HUES48 (cell line): ENCODE results near the gene ERN2.

ENCODE experiments used
- H3K27ac ChIP-seq: one replicate; pipeline ENCODE4 v1.7.0; 2013; ENCODE audit warnings: low read depth, low read length, inconsistent platforms
- H3K27me3 ChIP-seq: 2 replicates; pipeline ENCODE4 v1.6.1; 2013; ENCODE audit warnings: mild to moderate bottlenecking, low read length; ENCODE audit not compliant: control insufficient read depth, insufficient read depth
- H3K36me3 ChIP-seq: 2 replicates; pipeline ENCODE4 v1.6.1; 2013; ENCODE audit warnings: low read length; ENCODE audit not compliant: control insufficient read depth, insufficient read depth
- H3K4me1 ChIP-seq: 2 replicates; pipeline ENCODE4 v1.6.1; 2013; ENCODE audit warnings: mild to moderate bottlenecking, low read length; ENCODE audit not compliant: control insufficient read depth, insufficient read depth
- H3K4me3 ChIP-seq: 2 replicates; pipeline ENCODE4 v1.5.1; 2013; ENCODE audit warnings: mild to moderate bottlenecking, low read depth, low read length
- H3K9ac ChIP-seq: 2 replicates; pipeline ENCODE4 v1.6.1; 2013; ENCODE audit warnings: mild to moderate bottlenecking, low read depth, low read length, moderate library complexity
- H3K9me3 ChIP-seq: 2 replicates; pipeline ENCODE4 v1.6.1; 2013; ENCODE audit warnings: low read length; ENCODE audit not compliant: control insufficient read depth, insufficient read depth

ERN2 gene

DNA sequence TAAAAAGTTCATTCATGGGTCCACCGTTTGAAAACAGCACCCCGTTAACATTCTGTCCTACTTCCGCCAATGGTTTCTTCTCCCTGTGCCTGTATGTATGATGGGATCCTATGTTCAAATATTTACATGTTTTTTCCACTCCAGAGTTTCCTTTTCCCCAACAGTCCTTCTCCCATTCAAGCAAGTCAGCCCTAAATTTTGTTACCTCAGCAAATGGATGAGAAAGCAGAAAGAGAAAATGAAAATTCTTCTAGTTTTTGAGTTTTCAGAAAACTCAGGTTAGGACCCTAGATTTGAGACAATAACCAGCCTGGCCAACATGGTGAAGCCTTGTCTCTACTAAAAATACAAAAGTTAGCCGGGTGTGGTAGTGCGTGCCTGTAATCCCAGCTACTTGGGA lies 3.5 kb upstream of the ERN2 start:
- no peaks in the 10 kb centered on the region for H3K4me1 ChIP-seq
- H3K27ac ChIP-seq, result no peak overlapping the region
- H3K9me3 ChIP-seq, result no peaks in the 10 kb centered on the region
- no peaks in the 10 kb centered on the region for H3K36me3 ChIP-seq
- H3K9ac ChIP-seq, result no peak overlapping the region
- peaks cover 26% of the 10 kb centered on the region for H3K27me3 ChIP-seq
- H3K4me3 ChIP-seq, result no peak overlapping the region

DNA sequence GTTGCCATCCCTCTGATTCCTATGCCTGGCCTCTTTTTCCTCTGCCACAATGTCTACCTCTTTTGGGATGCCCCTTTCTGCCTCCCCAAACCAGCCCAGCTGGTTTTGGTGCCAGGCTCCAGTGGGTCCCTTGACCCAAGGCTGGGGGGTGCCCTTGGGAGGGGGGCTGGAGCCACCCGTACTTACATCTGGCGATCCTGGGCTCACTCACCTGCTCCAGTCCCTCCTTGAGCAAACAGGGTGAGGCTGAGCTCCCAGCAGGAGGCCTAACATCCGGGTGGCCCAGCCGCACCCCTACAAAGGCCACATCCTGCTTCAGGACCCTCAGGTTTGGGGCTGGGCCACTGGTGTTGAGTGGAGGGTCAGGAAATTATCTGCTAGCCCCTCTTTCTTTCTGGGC lies 1.2 kb downstream of the ERN2 start:
- peaks cover 26% of the 10 kb centered on the region for H3K27me3 ChIP-seq
- no peak overlapping the region for H3K27ac ChIP-seq
- H3K36me3 ChIP-seq, result no peaks in the 10 kb centered on the region
- H3K9ac ChIP-seq, result no peak overlapping the region
- H3K9me3 ChIP-seq, result no peaks in the 10 kb centered on the region
- no peaks in the 10 kb centered on the region for H3K4me1 ChIP-seq
- H3K4me3 ChIP-seq, result no peak overlapping the region

DNA sequence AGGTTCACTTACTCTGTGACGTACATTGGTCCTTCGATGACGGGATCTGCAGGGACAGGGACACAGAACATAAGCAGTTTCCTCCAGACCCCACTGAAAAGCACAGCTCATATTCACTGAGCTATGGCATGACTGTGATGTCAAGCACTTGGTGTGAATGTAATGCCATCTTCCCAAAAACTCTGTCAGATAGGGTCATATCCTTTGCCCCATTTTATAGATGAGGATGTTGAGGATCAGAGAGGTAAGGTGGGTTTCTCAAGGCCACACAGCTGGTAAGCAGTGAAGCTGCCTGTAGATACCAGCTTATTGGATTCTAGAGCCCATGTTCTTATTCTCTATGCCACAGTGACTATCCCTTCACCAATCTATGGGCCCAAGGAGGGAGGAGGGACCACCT lies 2.5 kb downstream of the ERN2 start:
- Histone ChIP-seq H3K27ac (no peak overlapping the region), H3K4me1 (no peaks in the 10 kb centered on the region), H3K4me3 (no peak overlapping the region), H3K36me3 (no peaks in the 10 kb centered on the region), H3K27me3 (peaks cover 26% of the 10 kb centered on the region), H3K9me3 (no peaks in the 10 kb centered on the region), H3K9ac (no peak overlapping the region)

DNA sequence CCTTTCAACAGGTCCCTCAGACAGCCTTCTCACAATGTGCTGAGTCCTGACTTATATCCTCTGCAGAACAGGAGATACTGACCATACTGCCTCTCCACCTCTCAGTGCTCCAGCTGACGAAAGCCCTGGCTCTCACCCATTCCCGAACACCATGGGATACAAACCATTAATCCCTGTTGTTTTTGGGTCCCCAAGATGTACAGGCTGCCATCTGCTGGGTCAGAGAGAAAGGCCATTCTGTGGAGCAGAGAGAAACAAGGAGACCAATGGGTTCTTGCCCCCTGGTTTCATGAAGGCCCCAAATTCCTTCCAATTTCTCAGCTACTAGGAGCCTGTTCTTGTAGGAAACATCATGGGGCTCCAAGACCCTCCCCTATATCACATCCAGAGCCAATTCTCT lies 3.0 kb downstream of the ERN2 start:
- Histone ChIP-seq H3K27ac (no peak overlapping the region), H3K27me3 (peaks cover 26% of the 10 kb centered on the region), H3K9ac (no peak overlapping the region), H3K9me3 (no peaks in the 10 kb centered on the region), H3K4me1 (no peaks in the 10 kb centered on the region), H3K4me3 (no peak overlapping the region), H3K36me3 (no peaks in the 10 kb centered on the region)

GRCh38 chr16:23709536-23709935 lies 3.5 kb downstream of the ERN2 start:
- Histone ChIP-seq H3K27me3 (peaks cover 23% of the 10 kb centered on the region), H3K9ac (no peak overlapping the region), H3K36me3 (no peaks in the 10 kb centered on the region), H3K9me3 (no peaks in the 10 kb centered on the region), H3K4me3 (no peak overlapping the region), H3K27ac (no peak overlapping the region), H3K4me1 (no peaks in the 10 kb centered on the region)

- no peaks in the 10 kb centered on the region for H3K27me3 ChIP-seq
- H3K36me3 ChIP-seq, result no peaks in the 10 kb centered on the region
- no peak overlapping the region for H3K4me3 ChIP-seq
- no peaks in the 10 kb centered on the region for H3K4me1 ChIP-seq
- H3K9ac ChIP-seq, result no peak overlapping the region
- H3K27ac ChIP-seq, result no peak overlapping the region
- 0 out of 2 replicates have a peak, but pooled peaks cover 3% of the 10 kb centered on the region for H3K9me3 ChIP-seq
These were observed 6.6 kb downstream of the ERN2 start for GRCh38 chr16:23706439-23706838.

- Histone ChIP-seq H3K9me3 (0 out of 2 replicates have a peak, but pooled peaks cover 3% of the 10 kb centered on the region), H3K4me3 (no peak overlapping the region), H3K27ac (no peak overlapping the region), H3K4me1 (peaks cover 5% of the 10 kb centered on the region), H3K36me3 (no peaks in the 10 kb centered on the region), H3K27me3 (no peaks in the 10 kb centered on the region), H3K9ac (no peak overlapping the region)
These were observed 7.5 kb downstream of the ERN2 start for GRCh38 chr16:23705517-23705902.

- Histone ChIP-seq H3K9ac (no peak overlapping the region), H3K9me3 (0 out of 2 replicates have a peak, but pooled peaks cover 3% of the 10 kb centered on the region), H3K27ac (no peak overlapping the region), H3K4me1 (peaks cover 5% of the 10 kb centered on the region), H3K4me3 (no peak overlapping the region), H3K36me3 (no peaks in the 10 kb centered on the region), H3K27me3 (no peaks in the 10 kb centered on the region)
These were observed 8.1 kb downstream of the ERN2 start for GRCh38 chr16:23704772-23705516.

- H3K36me3 ChIP-seq, result no peaks in the 10 kb centered on the region
- peaks cover 5% of the 10 kb centered on the region for H3K4me1 ChIP-seq
- H3K27me3 ChIP-seq, result no peaks in the 10 kb centered on the region
These were observed 10.1 kb downstream of the ERN2 start for GRCh38 chr16:23702951-23703350.

DNA sequence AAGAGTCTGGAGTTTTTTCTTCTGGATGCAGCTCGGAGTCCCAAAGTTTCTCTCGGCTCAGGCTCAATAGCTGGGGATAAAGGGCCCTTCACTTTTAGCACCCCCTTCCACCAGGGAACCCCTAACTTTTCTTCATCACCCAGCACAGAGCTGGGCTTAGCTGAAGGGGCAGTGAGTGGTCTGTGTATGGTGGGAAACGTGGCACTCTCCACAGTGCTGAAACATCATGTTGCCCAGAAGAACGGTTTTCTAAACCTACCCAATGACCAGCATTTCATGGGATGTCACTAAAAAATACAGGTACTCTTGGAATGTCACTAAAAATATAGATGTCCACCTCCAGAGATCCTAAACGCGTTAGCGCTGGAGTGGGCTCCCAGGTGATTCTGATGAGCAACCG lies 12.0 kb downstream of the ERN2 start:
- no peaks in the 10 kb centered on the region for H3K36me3 ChIP-seq
- no peak overlapping the region for H3K27ac ChIP-seq
- no peak overlapping the region for H3K9ac ChIP-seq
- no peak overlapping the region for H3K4me3 ChIP-seq
- 0 out of 2 replicates have a peak, but pooled peaks cover 3% of the 10 kb centered on the region for H3K9me3 ChIP-seq
- peaks cover 5% of the 10 kb centered on the region for H3K4me1 ChIP-seq
- no peaks in the 10 kb centered on the region for H3K27me3 ChIP-seq

More at GRCh38 chr16:23702951-23703350, 10.1 kb downstream of the ERN2 start:
- 0 out of 2 replicates have a peak, but pooled peaks cover 3% of the 10 kb centered on the region for H3K9me3 ChIP-seq
- H3K4me3 ChIP-seq, result no peak overlapping the region
- H3K27ac ChIP-seq, result no peak overlapping the region
- H3K9ac ChIP-seq, result no peak overlapping the region

DNA sequence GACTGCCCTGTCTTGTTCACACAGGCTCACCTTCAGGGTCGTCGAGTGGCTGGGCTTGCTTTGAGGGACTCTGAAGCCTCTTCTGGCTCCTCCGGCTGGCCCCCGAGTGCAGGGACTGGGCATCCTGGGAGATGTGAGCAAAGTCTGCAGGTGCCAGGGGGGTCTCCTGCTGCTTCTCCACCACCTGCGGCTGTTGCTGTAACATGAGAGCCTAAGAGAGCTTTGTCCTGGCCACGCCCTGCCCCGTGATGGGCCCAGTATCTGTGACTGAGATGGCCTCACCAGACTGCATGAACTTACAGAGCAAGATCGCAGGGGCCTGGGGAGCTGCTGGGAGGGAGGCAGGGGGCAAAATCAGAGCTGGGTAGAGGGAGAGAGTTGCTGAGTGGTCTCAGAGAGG lies 12.5 kb downstream of the ERN2 start:
- H3K4me1 ChIP-seq, result peaks cover 5% of the 10 kb centered on the region
- no peak overlapping the region for H3K27ac ChIP-seq
- H3K4me3 ChIP-seq, result no peak overlapping the region
- no peaks in the 10 kb centered on the region for H3K27me3 ChIP-seq
- H3K9ac ChIP-seq, result no peak overlapping the region
- H3K9me3 ChIP-seq, result 0 out of 2 replicates have a peak, but pooled peaks cover 3% of the 10 kb centered on the region
- no peaks in the 10 kb centered on the region for H3K36me3 ChIP-seq
